Measurements from ENCODE around the gene FMO5.

GRCh38 chr1:147243841-147244240 lies 18.7 kb upstream of the FMO5 start:
- TF ChIP-seq EZH2 (IDR thresholded peaks at IDR 0.05) (no peak), POLR2AphosphoS5 (IDR thresholded peaks at IDR 0.05; ENCODE audit: borderline replicate concordance, low read depth, low read length) (no peak)

Data from SK-N-MC (cell line).